Endothelial cell of umbilical vein (primary cell): ENCODE measurements around the gene CYP4V2. TPM values are rescaled to one million over a fixed set of nuclear protein-coding genes. Genes with fewer than 3 reads are reported as not detected.

Experiments
- BruUV-seq: library from RNA; stranded (reverse); fragments of 400-500 nt; replicated peaks from 2 replicates; lab custom pipeline; 2021; lab: Mats Ljungman, UMichigan
- CTCF ChIA-PET: fragments of 300-600, 350-600 bp; sonication (Branson Sonifier 250); formaldehyde crosslinking; loops from one replicate; lab custom pipeline; 2021; ENCODE audit warnings: antibody characterized with exemption, inconsistent platforms; lab: Charles Lee
- POLR2A ChIA-PET: fragments of 300-600, 350-600 bp; sonication (Branson Sonifier 250); formaldehyde crosslinking; loops from one replicate; lab custom pipeline; 2021; ENCODE audit warnings: antibody characterized with exemption, inconsistent platforms; lab: Charles Lee
- DNase-seq: peaks from one replicate; pipeline ENCODE4 v3.0.0-alpha.2; 2011; ENCODE audit warnings: low read depth, low spot score
- FAIRE-seq: peaks from 2 replicates; lab custom pipeline; 2011; peaks lifted over from hg19 to GRCh38; lab: Jason Lieb, UNC
- H2AFZ ChIP-seq: 2 replicates; pipeline ENCODE4 v1.6.0; 2012; ENCODE audit warnings: low read depth, low read length, control low read depth, inconsistent platforms
- H3K27ac ChIP-seq: 2 replicates; pipeline ENCODE4 v1.5.1; 2011; ENCODE audit warnings: low read depth, mild to moderate bottlenecking, control low read depth, low read length, moderate library complexity; ENCODE audit not compliant: insufficient read depth
- H3K27me3 ChIP-seq, 2 experiments: 2 replicates each; pipeline versions ENCODE4 v1.6.0 to v1.6.1; 2011; ENCODE audit warnings: low read length in 2 of 2, mixed read lengths in 1 of 2; ENCODE audit not compliant: control insufficient read depth in 2 of 2, insufficient read depth in 2 of 2
- H3K36me3 ChIP-seq, 2 experiments: 2 replicates in 1 of 2; 3 replicates in 1 of 2; pipeline ENCODE4 v1.5.1; 2011; ENCODE audit warnings: low read length in 2 of 2, mild to moderate bottlenecking in 1 of 2, moderate library complexity in 1 of 2; ENCODE audit not compliant: control insufficient read depth in 2 of 2, insufficient read depth in 2 of 2; ENCODE audit errors: extremely low read depth in 1 of 2
- H3K4me1 ChIP-seq: 3 replicates; pipeline ENCODE4 v1.5.1; 2011; ENCODE audit warnings: mild to moderate bottlenecking, low read length; ENCODE audit not compliant: control insufficient read depth, insufficient read depth; ENCODE audit errors: extremely low read depth
- H3K4me2 ChIP-seq: 2 replicates; pipeline ENCODE4 v1.6.1; 2011; ENCODE audit warnings: low read length, control low read depth, mixed read lengths; ENCODE audit not compliant: insufficient read depth
- H3K4me3 ChIP-seq, 3 experiments: fragments of 200-600 bp in 1 of 3; sonication (generic), shearing (Covaris generic) in 1 of 3; replicated peaks in 1 of 3; 2 replicates each; pipeline ENCODE4 v1.5.1; 2011 to 2016; ENCODE audit warnings: control low read depth in 3 of 3, low read length in 3 of 3, mild to moderate bottlenecking in 2 of 3, inconsistent platforms in 1 of 3, low read depth in 1 of 3, moderate library complexity in 1 of 3; ENCODE audit not compliant: insufficient read depth in 1 of 3
- H3K79me2 ChIP-seq: 2 replicates; pipeline ENCODE4 v1.6.0; 2012; ENCODE audit warnings: low read length, inconsistent platforms; ENCODE audit not compliant: control insufficient read depth, insufficient read depth
- H3K9ac ChIP-seq: replicated peaks from 2 replicates; pipeline ENCODE3; 2011; ENCODE audit warnings: low read length, control low read depth; ENCODE audit not compliant: insufficient read depth; ENCODE audit errors: extremely low read depth
- H3K9me1 ChIP-seq: replicated peaks from 3 replicates; pipeline ENCODE4 v1.6.0; 2011; ENCODE audit warnings: mild to moderate bottlenecking, low read length; ENCODE audit not compliant: control insufficient read depth, insufficient read depth; ENCODE audit errors: extremely low read depth
- H3K9me3 ChIP-seq: replicated peaks from 2 replicates; pipeline ENCODE4 v1.5.1; 2012; ENCODE audit warnings: low read length, inconsistent platforms; ENCODE audit not compliant: control insufficient read depth, insufficient read depth
- H4K20me1 ChIP-seq: replicated peaks from 2 replicates; pipeline ENCODE3; 2011; ENCODE audit warnings: mild to moderate bottlenecking, low read length; ENCODE audit not compliant: control insufficient read depth, insufficient read depth; ENCODE audit errors: extremely low read depth
- CTCF ChIP-seq, 2 donors: IDR thresholded peaks; 1 replicate in 1 of 2; 2 replicates in 1 of 2; pipeline ENCODE4 v1.5.1; 2011; ENCODE audit warnings: low read length in 2 of 2, mild to moderate bottlenecking in 2 of 2, moderate library complexity in 2 of 2, control low read depth in 1 of 2, inconsistent platforms in 1 of 2, low read depth in 1 of 2; ENCODE audit not compliant: insufficient read depth in 1 of 2; ENCODE audit errors: extremely low read depth in 1 of 2
- EZH2 ChIP-seq: IDR thresholded peaks from 2 replicates; pipeline ENCODE4 v1.6.1; 2012; ENCODE audit warnings: borderline replicate concordance, low read depth, mild to moderate bottlenecking, moderate library complexity, low read length, inconsistent platforms; ENCODE audit not compliant: severe bottlenecking
- FOS ChIP-seq: IDR thresholded peaks from 2 replicates; pipeline ENCODE4 v1.6.1; 2011; ENCODE audit warnings: mild to moderate bottlenecking, low read length, moderate library complexity, borderline replicate concordance; ENCODE audit not compliant: insufficient read depth
- GATA2 ChIP-seq: IDR thresholded peaks from 2 replicates; pipeline ENCODE4 v1.7.0; 2011; ENCODE audit warnings: low read depth, mild to moderate bottlenecking, moderate library complexity, mixed read lengths, low read length; ENCODE audit not compliant: insufficient read length, insufficient read depth
- JUN ChIP-seq: IDR thresholded peaks from 2 replicates; pipeline ENCODE4 v1.6.1; 2011; ENCODE audit warnings: borderline replicate concordance, low read depth; ENCODE audit not compliant: insufficient read length, insufficient read depth
- MYC ChIP-seq: IDR thresholded peaks from one replicate; pipeline ENCODE4 v1.6.1; 2011; ENCODE audit warnings: mild to moderate bottlenecking, low read depth, low read length
- POLR2A ChIP-seq: IDR thresholded peaks from 2 replicates; pipeline ENCODE4 v1.6.1; 2012; ENCODE audit warnings: low read depth, mild to moderate bottlenecking, control low read depth, low read length
- POLR2AphosphoS5 ChIP-seq: IDR thresholded peaks from 2 replicates; pipeline ENCODE4 v1.6.1; 2012; ENCODE audit warnings: low read depth, mild to moderate bottlenecking, control low read depth, low read length, moderate library complexity; ENCODE audit not compliant: insufficient read depth
- dilution Hi-C: fragments of 300-500 bp; cut with MboI; formaldehyde crosslinking; loops from one replicate; pipeline ENCODE4 v1.15.0; 2019; ENCODE audit warnings: low sequenced_read_pairs; ENCODE audit not compliant: extremely low pct_ligation_motif_present
- intact Hi-C: fragments of 100-400 bp; cut with micrococcal nuclease; formaldehyde crosslinking; loops from one replicate; pipeline ENCODE4 v1.10.0; 2022
- polyA plus RNA-seq, 4 experiments: library from polyadenylated mRNA; depleted of rRNA in 3 of 4; stranded (reverse) in 3 of 4; unstranded in 1 of 4; fragments of >200 nt; gene quantifications; 2 replicates each; pipeline versions ENCODE4 v1.2.1 to v1.2.3, GENCODE V29; 2011 to 2012; ENCODE audit warnings: missing spikeins in 1 of 4
- total RNA-seq: library from RNA; stranded (reverse); gene quantifications from 2 replicates; pipeline ENCODE4 v1.2.3, GENCODE V29; 2021
- TF ChIP-seq, protein P1 (sequence below): IDR thresholded peaks from 2 replicates; pipeline ENCODE4 v1.6.1; 2011; ENCODE audit not compliant: insufficient read depth, insufficient read length

The CYP4V2 gene
- total and polyA plus RNA-seq, 2 donors (not counting 3 experiments of a cell fraction or from before 2014, with no cell fraction given) = 0.28 to 1.7 TPM

DNA sequence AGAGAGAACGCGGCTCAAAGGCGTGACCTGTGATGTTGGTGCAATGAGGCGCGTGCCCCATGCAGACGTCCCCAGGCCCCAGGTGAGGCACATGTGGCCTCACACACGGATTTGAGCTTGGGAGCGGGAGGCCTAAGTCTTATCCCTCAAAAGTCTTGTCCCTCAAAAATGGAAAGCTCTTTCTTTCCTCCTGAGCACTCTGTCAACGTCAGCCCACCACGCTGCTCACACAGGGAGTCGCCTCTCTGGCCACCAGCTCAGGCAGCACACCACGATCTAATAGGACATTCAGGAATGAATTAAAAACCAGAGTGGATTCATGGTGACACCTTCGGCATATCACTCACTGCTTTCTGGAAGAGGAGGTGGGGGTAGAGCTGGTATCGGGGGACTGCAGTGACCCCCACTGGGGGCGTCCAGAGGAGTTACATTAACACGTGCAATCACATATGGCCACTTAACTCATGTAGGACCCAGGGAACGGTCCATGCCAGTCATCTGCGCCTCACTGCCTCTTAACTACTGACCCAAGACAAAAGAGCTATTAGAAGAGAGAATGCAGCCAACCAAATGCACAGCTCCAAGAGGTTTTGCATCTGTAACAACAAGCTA, 21.9 kb upstream of the CYP4V2 start:
- H3K4me3 ChIP-seq = no peak overlapping the region
- no peaks in the 10 kb centered on the region for H3K27me3 ChIP-seq
- H3K4me2 ChIP-seq = no peak overlapping the region
- no peak for TF ChIP-seq FOS
- TF ChIP-seq JUN = no peak
- no peak for TF ChIP-seq CTCF (IDR thresholded peaks at IDR 0.05; ENCODE audit: extremely low read depth in 1 of 2, insufficient read depth in 1 of 2, low read depth in 1 of 2, low read length in 2 of 2)
- no peak for TF ChIP-seq MYC
- TF ChIP-seq POLR2A = no peak
- no peak for TF ChIP-seq EZH2
- no peak for TF ChIP-seq GATA2
- TF ChIP-seq, protein P1, sequence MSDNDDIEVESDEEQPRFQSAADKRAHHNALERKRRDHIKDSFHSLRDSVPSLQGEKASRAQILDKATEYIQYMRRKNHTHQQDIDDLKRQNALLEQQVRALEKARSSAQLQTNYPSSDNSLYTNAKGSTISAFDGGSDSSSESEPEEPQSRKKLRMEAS = no peak
- no peak for TF ChIP-seq POLR2AphosphoS5
- no peaks in the 10 kb centered on the region for H3K36me3 ChIP-seq
- H2AFZ ChIP-seq = no peak overlapping the region
- no peaks in the 10 kb centered on the region for H4K20me1 ChIP-seq
- ChIA-PET CTCF (interaction anchor here (1.1 to 1.3 kb wide), 2 partner anchors 9 to 19 kb away, joined by 3 read pairs; no protein-coding TSS in a partner anchor), POLR2A (no interaction called here)
- no TSS peak for BruUV-seq
- no peaks in the 10 kb centered on the region for H3K4me1 ChIP-seq
- H3K9me3 ChIP-seq = no peaks in the 10 kb centered on the region
- no peaks in the 10 kb centered on the region for H3K79me2 ChIP-seq
- no peak overlapping the region for H3K9ac ChIP-seq
- H3K9me1 ChIP-seq = no peaks in the 10 kb centered on the region
- dilution Hi-C loops (no loop called here), intact Hi-C loops (no loop called here)
- DNase-seq (no peak), FAIRE-seq (no peak)
- H3K27ac ChIP-seq = no peak overlapping the region
